Caco-2 (cell line): ENCODE measurements around the gene GNG10. TPM values are rescaled to one million over a fixed set of nuclear protein-coding genes. Genes with fewer than 3 reads are reported as not detected.
A peak's percentile ranks its signal among the peaks of the same experiment; 100 is the strongest.

Experiments used
- BruUV-seq: library from RNA; stranded (reverse); fragments of 400-500 nt; replicated peaks from 2 replicates; lab custom pipeline; 2021; lab: Mats Ljungman, UMichigan
- CTCF ChIA-PET: fragments of 300-600 bp; sonication (Branson Sonifier 250); formaldehyde crosslinking; loops from one replicate; lab custom pipeline; 2022; ENCODE audit warnings: antibody characterized with exemption; lab: Charles Lee
- POLR2A ChIA-PET: fragments of 300-600 bp; sonication (Branson Sonifier 250); formaldehyde crosslinking; loops from one replicate; lab custom pipeline; 2022; ENCODE audit warnings: antibody characterized with exemption; lab: Charles Lee
- DNase-seq, 2 experiments: peaks; one replicate each; pipeline versions ENCODE4 v3.0.0 to v3.0.0-alpha.2; 2020 to 2022
- H3K27me3 ChIP-seq: replicated peaks from 2 replicates; pipeline ENCODE4 v1.6.0; 2011; ENCODE audit warnings: low read length; ENCODE audit not compliant: control insufficient read depth, insufficient read depth
- H3K36me3 ChIP-seq: 2 replicates; pipeline ENCODE4 v1.5.1; 2011; ENCODE audit warnings: low read length; ENCODE audit not compliant: control insufficient read depth, insufficient read depth
- H3K4me1 ChIP-seq: fragments of 250-450 bp; sonication (Bioruptor Pico); 2 replicates; pipeline ENCODE4 v1.5.1; 2020; ENCODE audit warnings: mild to moderate bottlenecking
- H3K4me3 ChIP-seq: 2 replicates; pipeline ENCODE4 v1.5.1; 2011; ENCODE audit warnings: low read depth, mild to moderate bottlenecking, control low read depth, low read length
- H3K9me3 ChIP-seq: fragments of 250-450 bp; sonication (Bioruptor Pico); 2 replicates; pipeline ENCODE4 v1.5.1; 2020; ENCODE audit warnings: mild to moderate bottlenecking, moderate library complexity
- H3K27ac Mint-ChIP-seq: one replicate; pipeline ENCODE4 v1.8.0; 2022; ENCODE audit warnings: mixed read lengths; ENCODE audit not compliant: unreplicated experiment
- H3K27me3 Mint-ChIP-seq: one replicate; pipeline ENCODE4 v1.8.0; 2022; ENCODE audit warnings: mixed read lengths; ENCODE audit not compliant: insufficient read depth, unreplicated experiment
- H3K36me3 Mint-ChIP-seq: one replicate; pipeline ENCODE4 v1.8.0; 2022; ENCODE audit warnings: mild to moderate bottlenecking, mixed read lengths; ENCODE audit not compliant: insufficient read depth, unreplicated experiment
- H3K4me1 Mint-ChIP-seq: one replicate; pipeline ENCODE4 v1.8.0; 2022; ENCODE audit warnings: low read depth, mixed read lengths; ENCODE audit not compliant: unreplicated experiment
- H3K4me3 Mint-ChIP-seq: one replicate; pipeline ENCODE4 v1.8.0; 2022; ENCODE audit warnings: mild to moderate bottlenecking, moderate library complexity, mixed read lengths; ENCODE audit not compliant: unreplicated experiment
- H3K9me3 Mint-ChIP-seq: one replicate; pipeline ENCODE4 v1.8.0; 2022; ENCODE audit warnings: mixed read lengths; ENCODE audit not compliant: unreplicated experiment
- intact Hi-C: fragments of 100-400 bp; cut with micrococcal nuclease; formaldehyde crosslinking; loops from one replicate; pipeline ENCODE4 v1.10.0; 2022; ENCODE audit not compliant: unreplicated experiment
- total RNA-seq: library from RNA; stranded (reverse); gene quantifications from 2 replicates; pipeline ENCODE4 v1.2.3, GENCODE V29; 2022
- TF ChIP-seq, protein P1 (sequence below), 2 experiments: fragments of 200-600 bp in 1 of 2; IDR thresholded peaks; 1 replicate in 1 of 2; 2 replicates in 1 of 2; pipeline versions ENCODE4 v1.5.1 to v1.8.0; 2011 to 2022; ENCODE audit warnings: antibody characterized with exemption in 1 of 2, control low read depth in 1 of 2, inconsistent platforms in 1 of 2, low read depth in 1 of 2, low read length in 1 of 2, mild to moderate bottlenecking in 1 of 2, moderate library complexity in 1 of 2; ENCODE audit not compliant: insufficient read depth in 1 of 2, severe bottlenecking in 1 of 2, unreplicated experiment in 1 of 2

Gene GNG10
- total RNA-seq, 1 experiment from 2014 or later = 54.0 TPM

DNA sequence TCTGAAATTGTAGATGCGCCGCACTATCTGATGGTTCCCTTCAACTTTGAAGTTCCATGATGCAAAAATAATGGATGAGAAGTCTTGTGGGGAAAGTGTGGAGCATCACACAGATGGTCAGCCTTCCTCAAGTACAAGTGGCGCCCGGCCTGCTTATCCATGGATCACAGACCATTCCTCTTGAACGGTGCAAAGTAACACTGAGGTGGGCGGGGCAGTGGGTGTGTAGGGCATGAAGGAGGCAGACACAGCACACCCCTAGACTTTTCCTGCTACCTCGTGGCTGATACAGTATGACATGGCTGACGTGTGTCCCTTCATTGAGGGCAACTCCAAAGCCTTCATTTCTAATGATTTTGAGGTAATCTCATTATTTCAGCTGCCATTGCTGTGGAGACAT is 2.5 kb upstream of the GNG10 start:
- POLR2A ChIA-PET = no interaction called here
- Mint-ChIP-seq H3K4me3 (no peak overlapping the region), H3K27me3 (no peaks in the 10 kb centered on the region), H3K27ac (no peak overlapping the region), H3K36me3 (peaks cover 24% of the 10 kb centered on the region), H3K4me1 (peaks cover 19% of the 10 kb centered on the region), H3K9me3 (no peaks in the 10 kb centered on the region)
- no TSS peak for BruUV-seq
- Histone ChIP-seq H3K4me3 (no peak overlapping the region), H3K9me3 (no peaks in the 10 kb centered on the region), H3K27me3 (no peaks in the 10 kb centered on the region), H3K4me1 (peaks cover 12% of the 10 kb centered on the region), H3K36me3 (no peaks in the 10 kb centered on the region)
- no peak for DNase-seq
- TF ChIP-seq, protein P1, sequence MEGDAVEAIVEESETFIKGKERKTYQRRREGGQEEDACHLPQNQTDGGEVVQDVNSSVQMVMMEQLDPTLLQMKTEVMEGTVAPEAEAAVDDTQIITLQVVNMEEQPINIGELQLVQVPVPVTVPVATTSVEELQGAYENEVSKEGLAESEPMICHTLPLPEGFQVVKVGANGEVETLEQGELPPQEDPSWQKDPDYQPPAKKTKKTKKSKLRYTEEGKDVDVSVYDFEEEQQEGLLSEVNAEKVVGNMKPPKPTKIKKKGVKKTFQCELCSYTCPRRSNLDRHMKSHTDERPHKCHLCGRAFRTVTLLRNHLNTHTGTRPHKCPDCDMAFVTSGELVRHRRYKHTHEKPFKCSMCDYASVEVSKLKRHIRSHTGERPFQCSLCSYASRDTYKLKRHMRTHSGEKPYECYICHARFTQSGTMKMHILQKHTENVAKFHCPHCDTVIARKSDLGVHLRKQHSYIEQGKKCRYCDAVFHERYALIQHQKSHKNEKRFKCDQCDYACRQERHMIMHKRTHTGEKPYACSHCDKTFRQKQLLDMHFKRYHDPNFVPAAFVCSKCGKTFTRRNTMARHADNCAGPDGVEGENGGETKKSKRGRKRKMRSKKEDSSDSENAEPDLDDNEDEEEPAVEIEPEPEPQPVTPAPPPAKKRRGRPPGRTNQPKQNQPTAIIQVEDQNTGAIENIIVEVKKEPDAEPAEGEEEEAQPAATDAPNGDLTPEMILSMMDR (IDR thresholded peaks at IDR 0.05; ENCODE audit: insufficient read depth in 1 of 2, low read depth in 1 of 2, low read length in 1 of 2, severe bottlenecking in 1 of 2, unreplicated experiment in 1 of 2) = no peak
- intact Hi-C loops = no loop called here
- CTCF ChIA-PET = no interaction called here

DNA sequence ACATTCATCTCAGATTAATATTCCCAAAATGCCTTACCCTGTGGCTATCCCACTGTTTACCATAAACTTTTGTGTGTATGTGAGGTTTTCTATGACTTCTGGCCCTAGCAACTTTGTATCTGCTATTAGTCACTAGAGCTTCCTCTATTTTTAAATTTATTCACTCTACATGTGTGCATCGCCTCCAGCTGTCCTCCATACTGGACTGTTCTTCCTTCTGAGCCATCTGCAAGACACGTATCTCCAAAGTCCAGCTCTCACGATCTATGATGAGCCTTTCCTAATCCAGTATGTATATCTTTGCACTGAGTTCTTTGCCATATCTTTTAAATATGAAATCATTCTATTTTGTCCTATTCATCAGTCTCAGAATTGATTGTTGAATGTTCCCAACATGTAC is 1.7 kb upstream of the GNG10 start:
- Mint-ChIP-seq H3K27ac (no peak overlapping the region), H3K4me3 (no peak overlapping the region), H3K27me3 (no peaks in the 10 kb centered on the region), H3K9me3 (no peaks in the 10 kb centered on the region), H3K36me3 (peaks cover 22% of the 10 kb centered on the region), H3K4me1 (peaks cover 23% of the 10 kb centered on the region)
- intact Hi-C loops = no loop called here
- CTCF ChIA-PET = no interaction called here
- Histone ChIP-seq H3K36me3 (no peaks in the 10 kb centered on the region), H3K4me3 (no peak overlapping the region), H3K9me3 (no peaks in the 10 kb centered on the region), H3K27me3 (no peaks in the 10 kb centered on the region), H3K4me1 (peaks cover 19% of the 10 kb centered on the region)
- TF ChIP-seq, protein P1 (IDR thresholded peaks at IDR 0.05; ENCODE audit: insufficient read depth in 1 of 2, low read depth in 1 of 2, low read length in 1 of 2, severe bottlenecking in 1 of 2, unreplicated experiment in 1 of 2) = no peak
- BruUV-seq = no TSS peak
- POLR2A ChIA-PET = no interaction called here
- DNase-seq = no peak

DNA sequence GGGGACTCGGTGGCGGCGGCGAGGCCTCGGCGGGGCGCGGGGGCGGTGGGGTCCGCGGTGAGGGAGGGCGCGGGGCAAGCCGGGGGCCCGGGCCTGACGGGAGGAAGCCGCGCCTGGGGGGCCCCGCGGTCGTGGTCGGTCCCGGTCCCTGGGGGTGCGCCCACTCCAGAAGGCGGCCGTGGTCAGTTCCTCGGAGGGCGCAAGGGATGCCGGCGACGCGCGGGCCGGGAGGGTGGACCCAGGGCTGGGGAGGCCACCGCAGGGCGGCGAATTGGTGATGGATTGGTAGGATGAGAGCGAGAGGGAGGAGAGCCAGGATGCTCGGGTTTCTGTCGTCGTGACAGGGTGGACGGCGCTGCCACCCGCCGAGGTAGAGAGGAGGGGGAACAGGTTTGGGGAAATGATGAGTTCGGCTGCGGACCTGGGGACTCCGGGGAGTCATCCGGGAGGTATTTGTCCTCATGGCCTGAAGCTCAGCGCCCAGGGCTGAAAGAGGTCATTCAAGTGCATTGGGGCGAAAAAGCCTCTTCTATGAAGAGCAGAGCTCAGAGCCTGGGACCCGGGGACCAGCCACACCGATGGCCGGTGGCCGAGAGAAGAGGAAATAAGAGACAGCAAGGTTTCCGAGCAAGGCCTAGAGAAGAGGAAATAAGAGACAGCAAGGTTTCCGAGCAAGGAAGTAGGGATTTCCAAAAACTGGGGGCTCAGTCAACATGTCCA is 557 bp downstream of the GNG10 start:
- no TSS peak for BruUV-seq
- TF ChIP-seq, protein P1 (IDR thresholded peaks at IDR 0.05; ENCODE audit: insufficient read depth in 1 of 2, low read depth in 1 of 2, low read length in 1 of 2, severe bottlenecking in 1 of 2, unreplicated experiment in 1 of 2) = no peak
- Mint-ChIP-seq H3K4me3 (peak overlapping the region; percentile 69), H3K9me3 (no peaks in the 10 kb centered on the region), H3K27ac (peak overlapping the region; percentile 83), H3K4me1 (peaks cover 25% of the 10 kb centered on the region), H3K27me3 (no peaks in the 10 kb centered on the region), H3K36me3 (peaks cover 27% of the 10 kb centered on the region)
- ChIA-PET POLR2A (interaction anchor here (0.6 to 2.2 kb wide), 3 partner anchors 31 to 187 kb away, joined by 4 to 9 read pairs (median 4); partner anchors contain the start of gene DNAJC25), CTCF (interaction anchor here (0.6 kb wide), 1 partner anchor 29 kb away, joined by 4 read pairs; no protein-coding TSS in a partner anchor)
- DNase-seq = peak; percentile 43
- H3K27me3 ChIP-seq = no peaks in the 10 kb centered on the region
- H3K36me3 ChIP-seq = no peaks in the 10 kb centered on the region
- H3K4me3 ChIP-seq = peak overlapping the region; percentile 90
- H3K9me3 ChIP-seq = no peaks in the 10 kb centered on the region
- H3K4me1 ChIP-seq = peaks cover 19% of the 10 kb centered on the region
- intact Hi-C loops = loop anchor here (2.0 kb wide), 3 partner anchors 17 to 63 kb away; partner anchors contain the start of gene PTGR1
